Measurements from ENCODE around the gene SARDH.

Gene SARDH

DNA sequence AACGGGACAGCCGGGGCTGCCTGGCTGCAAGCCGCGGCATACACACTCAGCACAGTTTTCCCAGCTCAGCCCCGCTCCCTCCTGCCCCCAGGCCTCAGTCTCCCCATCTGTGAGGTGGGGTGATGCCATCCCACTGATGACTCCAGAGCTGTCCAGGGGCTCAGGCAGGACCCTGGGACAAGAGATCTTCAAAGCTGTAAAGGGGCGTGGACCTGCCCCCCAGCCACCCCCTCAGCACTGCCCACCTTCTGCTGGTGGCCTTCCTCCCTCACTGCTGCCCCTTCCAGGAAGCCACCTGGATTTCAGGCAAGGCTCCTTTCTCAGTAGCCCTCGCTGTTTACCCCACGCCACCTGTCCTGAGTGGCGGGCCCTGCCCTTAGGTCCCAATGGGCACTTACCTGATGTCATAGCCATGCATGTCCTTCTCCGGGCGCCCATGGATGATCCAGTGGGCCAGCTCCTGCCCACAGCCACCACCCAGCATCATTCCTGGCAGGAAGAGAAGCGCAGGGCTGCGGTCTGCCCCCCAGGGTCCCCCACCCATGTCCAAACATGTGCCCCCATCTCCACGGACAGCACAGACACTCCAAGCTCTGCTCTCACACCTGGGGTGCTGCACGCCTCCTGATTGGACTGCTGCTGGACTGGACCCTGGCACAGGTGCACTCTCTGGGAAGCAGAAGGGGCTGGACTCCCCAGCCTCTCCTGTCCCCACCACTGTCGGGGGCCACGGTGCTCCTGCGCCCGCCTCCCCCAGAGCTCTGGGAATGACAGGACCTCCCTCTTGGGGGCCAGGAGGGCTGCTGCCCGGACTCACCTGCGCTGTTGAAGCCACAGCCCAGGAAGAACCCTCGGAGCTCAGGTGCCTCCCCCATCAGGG lies 25.7 kb downstream of the SARDH start:
- DNase-seq = no peak
- Histone ChIP-seq H3K4ac (ENCODE audit: low read depth, low read length) (no peak overlapping the region), H3K79me2 (ENCODE audit: control insufficient read depth, insufficient read depth, low read length) (no peaks in the 10 kb centered on the region), H4K5ac (ENCODE audit: low read length) (no peak overlapping the region), H3K4me2 (ENCODE audit: low read length) (no peak overlapping the region), H2BK5ac (ENCODE audit: low read length) (no peak overlapping the region), H3K36me3 (ENCODE audit: control insufficient read depth, insufficient read depth, low read length) (no peaks in the 10 kb centered on the region), H3K4me1 (ENCODE audit: control insufficient read depth, low read depth, low read length) (no peaks in the 10 kb centered on the region), H3K9ac (ENCODE audit: low read length) (no peak overlapping the region), H2BK120ac (ENCODE audit: low read depth, low read length) (no peak overlapping the region), H3K18ac (ENCODE audit: low read length) (no peak overlapping the region), H3K56ac (ENCODE audit: low read length) (no peak overlapping the region), H3K23ac (ENCODE audit: low read length) (no peak overlapping the region), H3K27ac (ENCODE audit: low read depth, low read length) (no peak overlapping the region), H3K79me1 (ENCODE audit: low read length) (no peaks in the 10 kb centered on the region), H3K27me3 (ENCODE audit: insufficient read depth, low read length, poor library complexity) (no peaks in the 10 kb centered on the region), H3K4me3 (ENCODE audit: low read length) (no peak overlapping the region), H4K8ac (ENCODE audit: low read depth, low read length) (no peak overlapping the region), H2BK15ac (replicated peaks; ENCODE audit: low read depth) (no peak overlapping the region), H2AK5ac (ENCODE audit: low read length) (no peak overlapping the region)
- WGBS (ENCODE audit: extremely low coverage, insufficient coverage, low lambda C conversion rate) = no CpG with 5 or more reads among the region's 22 CpGs

DNA sequence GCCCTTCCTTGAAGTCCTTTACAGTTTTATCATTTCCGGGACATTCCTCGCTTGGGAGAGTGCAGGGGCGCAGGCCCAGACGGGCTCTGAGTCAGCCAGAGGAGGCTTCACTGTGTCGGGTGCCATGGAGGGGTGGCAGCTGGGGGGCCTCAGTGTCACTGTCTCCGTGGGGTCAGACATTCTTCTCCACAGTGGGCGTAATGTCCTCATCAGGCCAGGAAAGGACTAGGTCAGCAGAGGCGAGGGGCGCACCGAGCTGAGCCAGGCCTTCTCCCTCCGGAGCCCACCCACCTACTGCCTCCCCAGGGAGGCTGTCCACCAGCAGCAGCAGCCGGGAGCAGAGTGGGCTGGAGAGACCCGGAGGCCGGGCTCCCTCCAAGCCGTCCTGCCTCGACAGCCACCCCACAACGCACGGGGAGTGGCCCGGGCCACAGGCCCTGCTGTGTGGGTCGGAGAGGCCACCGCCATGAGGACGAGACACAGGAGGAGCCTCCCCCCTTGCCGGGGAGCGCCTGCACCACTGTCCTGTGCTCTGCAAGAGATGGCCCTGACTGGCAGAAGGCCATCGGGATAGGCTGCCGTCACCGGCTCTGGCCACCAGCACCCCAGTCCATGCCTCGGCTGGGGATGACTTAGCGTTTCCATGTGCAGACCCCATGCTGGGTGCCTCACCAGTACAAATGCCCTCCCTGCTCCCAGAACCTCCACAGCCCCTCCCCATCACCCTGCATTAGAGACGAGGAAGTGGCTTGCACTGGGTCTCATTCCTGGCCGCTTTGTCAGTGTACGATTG lies 26.5 kb downstream of the SARDH start:
- Histone ChIP-seq H3K27me3 (ENCODE audit: insufficient read depth, low read length, poor library complexity) (no peaks in the 10 kb centered on the region), H3K9ac (ENCODE audit: low read length) (no peak overlapping the region), H2BK120ac (ENCODE audit: low read depth, low read length) (no peak overlapping the region), H3K79me2 (ENCODE audit: control insufficient read depth, insufficient read depth, low read length) (no peaks in the 10 kb centered on the region), H2AK5ac (ENCODE audit: low read length) (no peak overlapping the region), H3K4me3 (ENCODE audit: low read length) (no peak overlapping the region), H3K79me1 (ENCODE audit: low read length) (no peaks in the 10 kb centered on the region), H3K4me1 (ENCODE audit: control insufficient read depth, low read depth, low read length) (no peaks in the 10 kb centered on the region), H3K56ac (ENCODE audit: low read length) (peak overlapping the region; percentile 25), H3K27ac (ENCODE audit: low read depth, low read length) (no peak overlapping the region), H3K18ac (ENCODE audit: low read length) (no peak overlapping the region), H4K8ac (ENCODE audit: low read depth, low read length) (no peak overlapping the region), H3K4me2 (ENCODE audit: low read length) (no peak overlapping the region), H2BK15ac (replicated peaks; ENCODE audit: low read depth) (no peak overlapping the region), H2BK5ac (ENCODE audit: low read length) (no peak overlapping the region), H3K36me3 (ENCODE audit: control insufficient read depth, insufficient read depth, low read length) (no peaks in the 10 kb centered on the region), H3K23ac (ENCODE audit: low read length) (no peak overlapping the region), H3K4ac (ENCODE audit: low read depth, low read length) (no peak overlapping the region), H4K5ac (ENCODE audit: low read length) (no peak overlapping the region)
- no peak for DNase-seq
- WGBS (ENCODE audit: extremely low coverage, insufficient coverage, low lambda C conversion rate) = no CpG with 5 or more reads among the region's 32 CpGs

DNA sequence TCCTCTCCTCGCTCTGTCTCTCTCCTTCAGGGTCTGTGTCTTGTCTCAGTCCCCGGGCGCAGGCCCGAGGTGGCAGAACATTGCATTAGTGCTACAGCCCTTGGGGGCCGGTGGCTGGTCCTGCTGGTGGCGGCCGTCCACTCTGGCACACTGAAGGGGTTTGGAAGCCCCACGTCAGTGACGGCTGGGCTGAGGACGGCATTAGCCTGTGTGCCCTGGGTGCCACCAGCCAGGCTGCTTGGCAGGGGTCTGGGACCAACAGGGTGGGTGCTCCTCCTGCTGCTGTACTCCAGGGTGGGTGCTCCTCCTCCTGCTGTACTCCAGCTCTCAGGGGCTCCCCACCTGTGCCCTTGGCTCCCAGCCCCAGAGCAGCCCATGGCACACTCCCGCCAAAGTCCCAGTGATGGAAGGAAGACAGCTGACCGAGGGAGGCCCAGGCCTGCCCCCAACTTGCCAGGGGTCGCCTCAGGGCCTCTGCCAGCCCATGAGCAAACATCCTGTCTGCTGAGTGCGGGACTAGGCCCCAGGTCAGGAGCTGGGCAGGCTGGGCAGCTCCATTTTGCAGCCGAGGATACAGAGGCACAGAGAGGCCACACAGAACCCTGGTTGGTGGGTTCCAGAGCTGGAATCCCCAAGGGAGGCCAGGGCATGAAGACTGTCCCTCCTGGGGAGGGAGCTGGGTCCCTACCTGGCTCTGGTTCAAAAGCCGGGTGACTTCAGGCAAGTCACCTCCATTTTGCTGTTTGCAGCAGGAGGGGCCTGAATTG lies 27.3 kb downstream of the SARDH start:
- no peaks in the 10 kb centered on the region for H3K4me1 ChIP-seq (ENCODE audit: control insufficient read depth, low read depth, low read length)
- DNase-seq = no peak
- no CpG with 5 or more reads among the region's 16 CpGs for WGBS (ENCODE audit: extremely low coverage, insufficient coverage, low lambda C conversion rate)
- H3K18ac ChIP-seq (ENCODE audit: low read length) = no peak overlapping the region
- no peak overlapping the region for H3K4ac ChIP-seq (ENCODE audit: low read depth, low read length)
- H2BK5ac ChIP-seq (ENCODE audit: low read length) = no peak overlapping the region
- H3K27me3 ChIP-seq (ENCODE audit: insufficient read depth, low read length, poor library complexity) = no peaks in the 10 kb centered on the region
- no peak overlapping the region for H3K9ac ChIP-seq (ENCODE audit: low read length)
- no peak overlapping the region for H2BK15ac ChIP-seq (replicated peaks; ENCODE audit: low read depth)
- H4K5ac ChIP-seq (ENCODE audit: low read length) = no peak overlapping the region
- H3K4me2 ChIP-seq (ENCODE audit: low read length) = no peak overlapping the region
- H3K23ac ChIP-seq (ENCODE audit: low read length) = no peak overlapping the region
- H3K79me1 ChIP-seq (ENCODE audit: low read length) = no peaks in the 10 kb centered on the region
- H2BK120ac ChIP-seq (ENCODE audit: low read depth, low read length) = no peak overlapping the region
- no peak overlapping the region for H3K27ac ChIP-seq (ENCODE audit: low read depth, low read length)
- H2AK5ac ChIP-seq (ENCODE audit: low read length) = no peak overlapping the region
- H4K8ac ChIP-seq (ENCODE audit: low read depth, low read length) = no peak overlapping the region
- no peak overlapping the region for H3K56ac ChIP-seq (ENCODE audit: low read length)
- no peaks in the 10 kb centered on the region for H3K79me2 ChIP-seq (ENCODE audit: control insufficient read depth, insufficient read depth, low read length)
- H3K36me3 ChIP-seq (ENCODE audit: control insufficient read depth, insufficient read depth, low read length) = no peaks in the 10 kb centered on the region
- no peak overlapping the region for H3K4me3 ChIP-seq (ENCODE audit: low read length)

DNA sequence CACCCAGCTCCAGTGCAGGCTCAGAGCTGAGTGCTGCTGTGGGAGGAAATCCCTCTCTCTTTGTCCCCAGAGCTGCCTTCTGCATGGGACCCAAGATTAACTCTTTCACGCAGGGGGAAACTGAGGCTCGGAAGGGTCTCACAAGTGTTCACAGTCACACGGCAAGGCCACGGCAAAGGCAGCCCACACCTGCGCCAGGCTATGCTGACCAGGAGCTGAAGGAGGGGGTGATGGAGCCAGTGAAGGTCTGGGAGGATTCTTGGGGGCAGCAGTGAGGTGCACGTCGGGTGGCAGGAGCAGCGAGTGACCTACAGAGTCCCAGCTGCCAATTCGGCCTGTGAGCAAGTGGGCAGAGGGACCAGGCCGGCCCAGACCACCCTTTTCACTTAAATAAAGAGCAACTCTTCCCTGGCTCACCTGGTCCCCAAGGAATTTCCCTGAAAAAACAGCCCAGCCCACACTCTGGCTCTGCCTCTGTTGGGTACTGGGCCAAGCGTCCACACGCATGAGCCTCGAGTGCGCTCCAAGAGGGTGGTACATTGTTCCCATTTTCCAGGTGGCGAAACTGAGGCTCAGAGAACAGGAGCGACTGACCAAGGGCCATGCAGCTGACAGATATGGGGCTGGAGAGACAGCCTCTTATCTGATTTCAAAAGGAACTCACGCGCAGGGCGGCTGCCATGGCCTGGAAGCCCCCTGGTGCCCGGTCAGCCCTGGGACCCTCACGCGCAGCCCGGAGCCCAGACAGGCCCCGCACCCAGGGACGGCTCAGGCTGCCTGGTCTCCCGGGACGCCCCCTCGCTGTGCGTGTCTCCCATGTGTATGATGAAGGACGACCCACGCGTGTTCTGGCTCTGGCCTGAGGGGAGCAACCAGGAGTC lies 28.2 kb downstream of the SARDH start:
- no peak overlapping the region for H3K4ac ChIP-seq (ENCODE audit: low read depth, low read length)
- H2BK120ac ChIP-seq (ENCODE audit: low read depth, low read length) = no peak overlapping the region
- H2BK5ac ChIP-seq (ENCODE audit: low read length) = no peak overlapping the region
- H3K4me2 ChIP-seq (ENCODE audit: low read length) = no peak overlapping the region
- H3K27ac ChIP-seq (ENCODE audit: low read depth, low read length) = no peak overlapping the region
- no peaks in the 10 kb centered on the region for H3K79me1 ChIP-seq (ENCODE audit: low read length)
- no peak overlapping the region for H3K23ac ChIP-seq (ENCODE audit: low read length)
- WGBS (ENCODE audit: extremely low coverage, insufficient coverage, low lambda C conversion rate) = no CpG with 5 or more reads among the region's 32 CpGs
- H3K9ac ChIP-seq (ENCODE audit: low read length) = no peak overlapping the region
- H4K8ac ChIP-seq (ENCODE audit: low read depth, low read length) = no peak overlapping the region
- H4K5ac ChIP-seq (ENCODE audit: low read length) = no peak overlapping the region
- no peaks in the 10 kb centered on the region for H3K27me3 ChIP-seq (ENCODE audit: insufficient read depth, low read length, poor library complexity)
- H3K4me1 ChIP-seq (ENCODE audit: control insufficient read depth, low read depth, low read length) = no peaks in the 10 kb centered on the region
- H2BK15ac ChIP-seq (replicated peaks; ENCODE audit: low read depth) = no peak overlapping the region
- no peak overlapping the region for H3K56ac ChIP-seq (ENCODE audit: low read length)
- H3K36me3 ChIP-seq (ENCODE audit: control insufficient read depth, insufficient read depth, low read length) = no peaks in the 10 kb centered on the region
- no peak overlapping the region for H2AK5ac ChIP-seq (ENCODE audit: low read length)
- no peak overlapping the region for H3K18ac ChIP-seq (ENCODE audit: low read length)
- H3K4me3 ChIP-seq (ENCODE audit: low read length) = no peak overlapping the region
- H3K79me2 ChIP-seq (ENCODE audit: control insufficient read depth, insufficient read depth, low read length) = no peaks in the 10 kb centered on the region
- no peak for DNase-seq

- Histone ChIP-seq H3K36me3 (ENCODE audit: control insufficient read depth, insufficient read depth, low read length) (no peaks in the 10 kb centered on the region), H4K8ac (ENCODE audit: low read depth, low read length) (no peak overlapping the region), H3K27ac (ENCODE audit: low read depth, low read length) (no peak overlapping the region), H2BK15ac (replicated peaks; ENCODE audit: low read depth) (no peak overlapping the region), H4K5ac (ENCODE audit: low read length) (no peak overlapping the region), H3K9ac (ENCODE audit: low read length) (no peak overlapping the region), H3K4me3 (ENCODE audit: low read length) (no peak overlapping the region), H2BK120ac (ENCODE audit: low read depth, low read length) (no peak overlapping the region), H3K4ac (ENCODE audit: low read depth, low read length) (no peak overlapping the region), H3K4me1 (ENCODE audit: control insufficient read depth, low read depth, low read length) (no peaks in the 10 kb centered on the region), H3K23ac (ENCODE audit: low read length) (no peak overlapping the region), H2BK5ac (ENCODE audit: low read length) (no peak overlapping the region), H3K27me3 (ENCODE audit: insufficient read depth, low read length, poor library complexity) (no peaks in the 10 kb centered on the region), H3K56ac (ENCODE audit: low read length) (no peak overlapping the region), H3K4me2 (ENCODE audit: low read length) (no peak overlapping the region), H2AK5ac (ENCODE audit: low read length) (no peak overlapping the region), H3K79me2 (ENCODE audit: control insufficient read depth, insufficient read depth, low read length) (no peaks in the 10 kb centered on the region), H3K18ac (ENCODE audit: low read length) (no peak overlapping the region), H3K79me1 (ENCODE audit: low read length) (no peaks in the 10 kb centered on the region)
- no peak for DNase-seq
- WGBS (ENCODE audit: extremely low coverage, insufficient coverage, low lambda C conversion rate) = no CpG with 5 or more reads among the region's 26 CpGs
These were observed 29.0 kb downstream of the SARDH start for GRCh38 chr9:133709015-133709611.

All from mesendoderm (in vitro differentiated cells).